Mucosa of stomach (tissue), 1 donor: Measurements from ENCODE around the gene CLIP2.
"Not testable (repeated sequence)": the region's sequence is repeated elsewhere in the genome, so short reads cannot be mapped to it uniquely, and the experiment has no call there.

Experiments
- H3K27me3 ChIP-seq: one replicate; pipeline ENCODE4 v1.7.0; 2013; ENCODE audit warnings: mild to moderate bottlenecking, low read length; ENCODE audit not compliant: control insufficient read depth, insufficient read depth
- H3K36me3 ChIP-seq: one replicate; pipeline ENCODE4 v1.7.0; 2013; ENCODE audit warnings: low read length; ENCODE audit not compliant: control insufficient read depth, insufficient read depth
- H3K4me1 ChIP-seq: one replicate; pipeline ENCODE4 v1.7.0; 2013; ENCODE audit warnings: mild to moderate bottlenecking, low read length; ENCODE audit not compliant: control insufficient read depth, insufficient read depth
- H3K4me3 ChIP-seq: one replicate; pipeline ENCODE4 v1.7.0; 2013; ENCODE audit warnings: low read length
- H3K9ac ChIP-seq: one replicate; pipeline ENCODE4 v1.7.0; 2013; ENCODE audit warnings: mild to moderate bottlenecking, low read length, moderate library complexity
- H3K9me3 ChIP-seq: one replicate; pipeline ENCODE4 v1.7.0; 2013; ENCODE audit warnings: mild to moderate bottlenecking, low read length, moderate library complexity; ENCODE audit not compliant: control insufficient read depth
- donor health status: Pancreatic carcinoma.

CLIP2 gene

GRCh38 chr7:74424291-74424880 lies 135.2 kb downstream of the CLIP2 start:
- Histone ChIP-seq H3K36me3 (no peaks in the 10 kb centered on the region), H3K9ac (no peak overlapping the region), H3K27me3 (no peaks in the 10 kb centered on the region), H3K4me1 (no peaks in the 10 kb centered on the region), H3K4me3 (no peak overlapping the region), H3K9me3 (no peaks in the 10 kb centered on the region)

GRCh38 chr7:74428023-74428422 lies 138.8 kb downstream of the CLIP2 start:
- Histone ChIP-seq H3K4me1 (no peaks in the 10 kb centered on the region), H3K9ac (no peak overlapping the region), H3K27me3 (no peaks in the 10 kb centered on the region), H3K4me3 (no peak overlapping the region), H3K9me3 (no peaks in the 10 kb centered on the region), H3K36me3 (no peaks in the 10 kb centered on the region)

- Histone ChIP-seq H3K9ac (no peak overlapping the region), H3K27me3 (no peaks in the 10 kb centered on the region), H3K9me3 (no peaks in the 10 kb centered on the region), H3K36me3 (no peaks in the 10 kb centered on the region), H3K4me1 (no peaks in the 10 kb centered on the region), H3K4me3 (no peak overlapping the region)
Observed at GRCh38 chr7:74429153-74429747, 140.0 kb downstream of the CLIP2 start.

DNA sequence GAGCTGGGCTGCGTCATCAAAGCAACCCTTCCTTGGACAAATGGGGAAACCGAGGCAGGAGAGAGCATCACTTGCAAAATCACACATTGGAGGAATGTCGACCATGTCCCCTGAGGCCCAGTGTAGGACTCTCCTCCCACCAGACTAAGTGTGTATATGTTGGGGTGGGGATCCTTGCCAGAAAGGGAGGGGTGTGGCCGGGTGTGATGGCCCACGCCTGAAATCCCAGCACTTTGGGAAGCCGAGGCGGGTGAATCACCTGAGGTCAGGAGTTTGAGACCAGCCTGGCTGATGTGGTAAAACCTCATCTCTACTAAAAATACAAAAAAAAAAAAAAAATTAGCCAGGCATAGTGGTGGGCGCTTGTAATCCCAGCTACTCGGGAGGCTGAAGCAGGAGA lies 141.2 kb downstream of the CLIP2 start:
- H3K4me1 ChIP-seq, H3K9ac ChIP-seq, H3K4me3 ChIP-seq, H3K9me3 ChIP-seq, H3K36me3 ChIP-seq, H3K27me3 ChIP-seq: not testable (repeated sequence)

DNA sequence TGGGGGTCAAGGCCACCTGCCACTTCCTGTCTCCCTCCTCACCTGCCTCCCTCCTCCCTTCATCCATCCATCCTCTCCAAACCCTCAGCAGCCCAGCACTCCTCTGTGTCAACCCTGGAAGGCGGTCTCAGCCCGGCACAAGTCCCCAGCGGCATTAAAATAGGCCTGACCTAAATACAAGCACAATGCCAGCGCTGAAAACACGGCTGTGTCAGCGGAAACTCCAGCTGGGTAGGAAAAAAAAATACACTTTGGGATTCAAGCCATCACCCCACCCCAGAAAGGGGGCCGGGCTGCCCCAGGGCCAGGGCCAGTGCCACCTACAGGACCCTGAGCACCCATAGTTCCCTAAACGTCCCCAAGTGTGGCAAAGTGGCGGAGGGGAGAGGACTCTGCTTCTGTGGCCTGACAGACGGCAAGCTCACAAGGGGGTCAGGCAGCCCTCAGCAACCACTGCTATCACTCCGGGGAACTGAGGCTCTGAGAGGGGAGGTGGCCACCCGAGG lies 141.8 kb downstream of the CLIP2 start:
- Histone ChIP-seq H3K36me3 (no peaks in the 10 kb centered on the region), H3K9me3 (no peaks in the 10 kb centered on the region), H3K4me3 (no peak overlapping the region), H3K9ac (no peak overlapping the region), H3K4me1 (no peaks in the 10 kb centered on the region), H3K27me3 (no peaks in the 10 kb centered on the region)

DNA sequence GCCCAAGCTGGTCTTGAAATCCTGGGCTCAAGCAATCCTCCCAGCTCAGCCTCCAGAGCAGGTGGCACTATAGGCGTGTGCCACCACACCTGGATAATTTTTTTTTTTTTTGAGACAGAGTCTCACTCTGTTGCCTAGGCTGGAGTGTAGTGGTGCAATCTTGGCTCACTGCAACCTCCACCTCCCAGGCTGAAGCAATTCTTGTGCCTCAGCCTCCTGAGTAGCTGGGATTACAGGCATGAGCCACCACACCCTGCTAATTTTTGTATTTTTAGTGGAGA lies 148.0 kb downstream of the CLIP2 start:
- not testable (repeated sequence) for H3K36me3 ChIP-seq, H3K9me3 ChIP-seq, H3K4me1 ChIP-seq, H3K4me3 ChIP-seq, H3K9ac ChIP-seq, H3K27me3 ChIP-seq

GRCh38 chr7:74438327-74438726 lies 149.1 kb downstream of the CLIP2 start:
- Histone ChIP-seq H3K4me3 (no peak overlapping the region), H3K9me3 (no peaks in the 10 kb centered on the region), H3K36me3 (no peaks in the 10 kb centered on the region), H3K4me1 (no peaks in the 10 kb centered on the region), H3K27me3 (no peaks in the 10 kb centered on the region), H3K9ac (no peak overlapping the region)

GRCh38 chr7:74439541-74439940 lies 150.3 kb downstream of the CLIP2 start:
- Histone ChIP-seq H3K27me3 (no peaks in the 10 kb centered on the region), H3K9me3 (no peaks in the 10 kb centered on the region), H3K4me1 (peaks cover 5% of the 10 kb centered on the region), H3K4me3 (no peak overlapping the region), H3K9ac (no peak overlapping the region), H3K36me3 (no peaks in the 10 kb centered on the region)

DNA sequence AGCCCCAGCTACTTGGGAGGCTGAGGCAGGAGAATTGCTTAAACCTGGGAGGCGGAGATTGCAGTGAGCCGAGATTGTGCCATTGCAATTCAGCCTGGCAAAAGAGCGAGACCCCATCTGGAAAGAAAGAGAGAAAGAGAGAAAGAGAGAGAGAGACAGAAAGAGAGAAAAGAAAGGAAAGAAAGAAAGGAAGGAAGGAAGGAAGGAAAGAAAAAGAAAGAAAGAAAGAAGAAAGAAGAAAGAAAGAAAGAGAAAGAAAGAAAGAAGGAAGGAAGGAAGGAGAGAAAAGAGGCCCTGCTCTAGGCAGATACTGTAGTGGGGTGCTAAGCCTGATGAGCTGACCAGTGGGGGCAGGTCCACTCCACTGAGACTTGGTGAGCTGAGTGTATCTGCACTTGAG lies 150.9 kb downstream of the CLIP2 start:
- H3K4me3 ChIP-seq, H3K27me3 ChIP-seq, H3K9me3 ChIP-seq, H3K4me1 ChIP-seq, H3K36me3 ChIP-seq, H3K9ac ChIP-seq: not testable (repeated sequence)

DNA sequence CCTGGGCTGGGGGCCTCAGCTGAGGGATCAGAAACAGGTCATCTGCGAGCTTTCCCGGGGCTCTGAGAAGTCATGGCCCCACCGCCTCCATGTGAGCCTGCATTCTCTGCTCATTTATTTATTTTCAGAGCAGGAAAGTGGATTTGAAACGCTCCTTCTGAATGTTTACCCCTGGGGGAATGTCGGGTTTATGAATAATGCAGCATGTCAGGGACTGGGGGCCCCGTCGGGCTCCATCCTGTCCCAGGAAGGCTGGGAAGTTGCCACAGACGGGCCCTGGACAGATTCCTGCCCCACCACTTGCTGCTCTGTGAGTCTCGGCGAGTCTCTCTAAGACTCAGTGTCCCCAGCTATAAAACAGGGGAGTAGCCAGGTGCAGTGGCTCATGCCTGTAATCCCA lies 152.6 kb downstream of the CLIP2 start:
- H3K9me3 ChIP-seq: no peaks in the 10 kb centered on the region
- H3K9ac ChIP-seq: no peak overlapping the region
- peaks cover 5% of the 10 kb centered on the region for H3K4me1 ChIP-seq
- H3K36me3 ChIP-seq: no peaks in the 10 kb centered on the region
- H3K4me3 ChIP-seq: no peak overlapping the region
- H3K27me3 ChIP-seq: no peaks in the 10 kb centered on the region

DNA sequence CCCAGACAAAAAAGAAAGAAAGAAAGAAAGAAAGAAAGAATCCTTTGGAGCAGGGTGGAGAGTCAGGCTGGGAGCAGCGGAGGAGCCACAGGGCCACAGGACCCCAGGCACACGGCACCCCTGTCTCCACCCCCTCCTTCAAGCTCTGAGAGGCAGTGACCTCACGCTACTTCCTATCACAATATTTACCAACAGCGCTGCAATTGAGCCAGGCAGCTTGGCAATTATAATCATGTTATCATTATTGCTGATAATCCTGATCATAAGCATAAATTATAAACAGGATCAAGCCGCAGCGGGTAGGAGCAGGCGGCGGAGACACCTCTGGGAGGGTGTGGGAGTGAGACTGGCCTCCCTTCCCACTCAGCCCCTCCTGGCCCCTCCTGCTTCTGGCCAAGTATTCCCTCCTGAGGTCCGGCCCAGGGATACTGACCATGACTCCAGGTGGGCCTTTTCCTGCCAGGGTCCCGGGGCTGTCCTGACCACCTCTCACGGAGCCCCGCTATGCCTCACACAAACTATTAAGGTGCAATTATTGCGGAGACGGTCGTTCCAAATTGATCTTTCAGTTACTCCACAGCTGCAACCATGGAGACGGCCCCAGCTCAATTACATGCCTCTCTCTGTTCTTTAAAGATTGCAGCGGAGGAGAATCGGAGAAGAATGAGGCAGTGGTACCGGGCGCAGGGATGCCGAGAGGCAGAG lies 154.5 kb downstream of the CLIP2 start:
- no peaks in the 10 kb centered on the region for H3K36me3 ChIP-seq
- peaks cover 5% of the 10 kb centered on the region for H3K4me1 ChIP-seq
- no peak overlapping the region for H3K9ac ChIP-seq
- no peak overlapping the region for H3K4me3 ChIP-seq
- H3K27me3 ChIP-seq: no peaks in the 10 kb centered on the region
- H3K9me3 ChIP-seq: no peaks in the 10 kb centered on the region

DNA sequence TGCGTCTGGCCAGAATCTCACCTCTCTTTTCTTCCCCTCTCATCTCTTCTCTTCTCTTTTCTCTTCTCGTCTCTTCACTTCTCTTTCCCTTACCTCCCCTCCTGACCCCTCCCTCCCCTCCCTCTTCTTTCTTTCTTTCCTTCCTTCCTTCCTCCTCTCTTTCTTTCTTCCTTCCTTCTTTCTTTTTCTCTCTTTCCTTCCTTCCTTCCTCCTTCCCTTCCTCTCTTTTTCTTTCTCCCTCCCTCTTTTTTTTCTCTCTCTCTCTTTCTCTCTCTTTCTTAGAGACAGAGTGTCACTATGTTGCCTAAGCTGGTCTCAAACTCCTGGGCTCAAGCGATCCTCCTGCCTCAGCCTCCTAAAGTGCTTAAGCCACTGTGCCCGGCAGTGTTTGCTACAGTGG lies 159.9 kb downstream of the CLIP2 start:
- Histone ChIP-seq H3K4me1 (peaks cover 7% of the 10 kb centered on the region), H3K9me3 (no peaks in the 10 kb centered on the region), H3K36me3 (no peaks in the 10 kb centered on the region), H3K9ac (no peak overlapping the region), H3K4me3 (no peak overlapping the region), H3K27me3 (no peaks in the 10 kb centered on the region)
